Dermis blood vessel endothelial cell (primary cell): ENCODE data around the gene TRAF7. TPM values are rescaled to one million over a fixed set of nuclear protein-coding genes. Genes with fewer than 3 reads are reported as not detected.

ENCODE experiments used
- DNase-seq: peaks from one replicate; pipeline ENCODE4 v3.0.0; 2010
- total RNA-seq: library from RNA; depleted of rRNA; stranded (reverse); fragments of >200 nt; gene quantifications from 2 replicates; pipeline ENCODE4 v1.2.3, GENCODE V29; 2014

TRAF7 gene
- total RNA-seq, 1 donor from 2014 or later = 110 TPM

DNA sequence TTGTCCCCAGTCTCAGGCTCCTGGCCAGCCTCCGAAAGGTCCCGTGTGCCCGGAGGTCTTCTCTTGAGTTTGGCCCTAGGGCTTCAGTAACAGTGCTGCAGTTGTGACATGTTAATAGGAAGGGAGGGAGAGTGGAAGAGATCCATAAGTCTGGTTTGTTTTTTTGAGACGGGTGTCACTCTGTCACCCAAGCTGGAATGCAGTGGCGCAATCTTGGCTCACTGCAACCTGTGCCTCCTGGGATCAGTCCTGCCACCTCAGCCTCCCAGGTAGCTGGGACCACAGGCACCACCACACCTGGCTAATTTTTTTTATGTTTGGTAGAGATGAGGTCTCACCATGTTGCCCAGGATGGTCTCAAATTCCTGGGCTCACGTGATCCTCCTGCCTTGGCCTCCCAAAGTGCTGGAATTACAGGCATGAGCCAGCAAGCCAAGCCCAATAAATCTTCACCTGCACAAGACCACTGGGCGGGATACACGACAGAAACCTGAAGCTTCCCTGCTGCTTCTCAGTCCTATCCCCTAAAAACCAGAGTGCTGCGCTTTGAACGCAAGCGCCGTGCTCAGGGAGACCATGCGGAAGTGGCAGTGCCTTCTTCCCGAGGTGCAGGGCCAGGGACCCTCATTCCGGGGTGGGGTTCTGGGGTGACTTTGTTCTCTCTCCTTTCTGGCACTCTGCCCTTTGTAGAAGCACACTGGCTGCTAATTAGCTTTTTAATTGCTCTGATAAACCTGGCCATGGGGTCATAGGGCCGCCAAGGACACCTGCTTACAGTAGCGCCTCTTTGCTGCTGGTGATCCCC lies 10.9 kb downstream of the TRAF7 start:
- DNase-seq = no peak

GRCh38 chr16:2167068-2167638 lies 11.6 kb downstream of the TRAF7 start:
- DNase-seq = no peak

DNA sequence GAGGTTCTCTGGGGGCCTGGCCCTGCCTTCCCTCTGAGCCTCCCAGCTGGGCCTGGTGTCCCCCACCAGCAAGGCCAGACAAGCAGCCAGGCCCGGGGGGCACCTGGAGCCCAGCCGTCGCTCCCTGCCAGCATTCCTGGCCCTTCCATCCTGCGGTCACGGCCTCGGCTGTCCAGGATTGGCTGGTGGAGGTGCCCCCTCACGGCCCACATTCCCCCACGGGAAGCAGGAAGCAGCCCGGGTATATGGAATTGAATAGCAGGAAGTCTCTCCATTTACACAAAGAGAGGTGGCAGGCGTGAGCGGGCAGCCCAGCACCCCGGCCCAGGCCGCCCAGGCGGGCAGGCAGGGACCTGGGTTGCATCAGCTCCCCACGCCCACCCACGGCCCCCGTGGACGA lies 14.5 kb downstream of the TRAF7 start:
- peak; percentile 96 for DNase-seq

- DNase-seq = peak; percentile 64
These were observed 15.2 kb downstream of the TRAF7 start for GRCh38 chr16:2170587-2171435.

DNA sequence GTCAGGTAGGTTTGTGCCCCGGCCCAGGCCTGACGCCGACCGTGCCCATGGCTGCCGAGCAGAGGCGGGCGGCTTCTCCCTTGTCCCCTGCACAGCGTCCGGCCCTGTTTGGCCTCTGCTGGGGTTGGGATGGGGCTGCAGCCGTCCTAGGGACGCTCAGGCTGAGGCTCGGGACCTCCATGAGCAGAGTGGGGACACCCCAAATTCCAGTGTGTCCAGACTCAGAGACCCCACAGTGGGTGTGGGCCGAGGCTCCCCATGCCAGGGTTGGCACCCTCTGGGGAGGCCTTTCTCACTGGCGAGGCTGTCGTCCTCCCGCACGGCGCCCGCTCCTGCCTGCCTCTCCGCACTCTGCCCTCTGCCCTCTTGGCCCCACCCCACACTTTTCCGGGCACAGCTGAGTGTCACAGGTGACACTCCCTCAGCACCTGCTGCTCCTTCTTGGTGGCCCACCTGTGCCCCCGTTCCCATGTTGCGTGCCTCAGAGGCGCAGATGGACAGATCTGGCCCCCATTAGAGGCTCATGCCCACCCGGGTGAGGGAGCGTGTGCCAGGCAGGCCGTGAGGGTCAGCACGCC lies 16.1 kb downstream of the TRAF7 start:
- no peak for DNase-seq

DNA sequence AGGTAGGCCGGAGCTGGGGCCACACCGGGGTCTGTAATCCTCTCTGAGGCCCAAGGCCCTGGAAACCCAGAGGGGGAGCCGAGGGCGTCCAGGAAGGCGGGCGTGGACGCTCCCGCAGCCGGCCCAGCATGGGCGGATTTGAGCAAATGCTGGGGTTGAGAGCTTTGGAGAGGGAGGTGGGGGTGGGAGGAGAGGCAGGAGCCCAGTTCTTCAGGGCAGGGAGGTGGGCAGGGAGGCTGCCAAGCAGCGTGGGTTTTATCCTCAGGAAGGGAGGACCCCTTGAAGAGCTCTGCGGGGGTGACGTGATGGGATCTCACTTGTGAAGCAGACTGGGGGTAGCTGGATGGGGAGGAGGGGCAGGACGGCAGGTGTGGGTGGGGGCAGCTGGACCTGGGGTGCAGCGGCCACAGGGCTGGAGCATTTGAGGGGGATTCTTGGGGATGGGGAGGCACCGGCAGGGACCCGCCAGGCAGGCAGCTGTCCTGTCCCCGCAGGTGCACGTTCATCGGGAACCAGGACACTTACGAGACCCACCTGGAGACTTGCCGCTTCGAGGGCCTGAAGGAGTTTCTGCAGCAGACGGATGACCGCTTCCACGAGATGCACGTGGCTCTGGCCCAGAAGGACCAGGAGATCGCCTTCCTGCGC lies 17.2 kb downstream of the TRAF7 start:
- no peak for DNase-seq

DNA sequence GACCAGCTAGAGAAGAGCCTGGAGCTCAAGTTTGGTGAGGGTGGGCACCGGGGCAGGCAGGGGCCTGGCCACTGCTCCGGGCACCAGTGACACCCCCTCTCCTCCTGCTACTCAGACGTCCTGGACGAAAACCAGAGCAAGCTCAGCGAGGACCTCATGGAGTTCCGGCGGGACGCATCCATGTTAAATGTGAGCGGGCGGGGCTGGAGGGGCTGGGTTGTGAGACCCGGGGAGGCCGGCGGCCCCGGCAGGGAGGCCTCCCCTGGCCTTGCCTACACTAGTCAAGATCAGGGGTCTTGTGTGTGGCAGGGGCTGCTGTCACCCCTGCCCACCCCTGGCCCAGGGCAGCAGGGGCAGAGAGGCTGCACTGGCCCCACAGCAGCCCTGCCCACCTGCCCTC lies 17.8 kb downstream of the TRAF7 start:
- DNase-seq = no peak

GRCh38 chr16:2173916-2174315 lies 18.3 kb downstream of the TRAF7 start:
- DNase-seq = no peak

GRCh38 chr16:2174396-2175131 lies 19.0 kb downstream of the TRAF7 start:
- no peak for DNase-seq

DNA sequence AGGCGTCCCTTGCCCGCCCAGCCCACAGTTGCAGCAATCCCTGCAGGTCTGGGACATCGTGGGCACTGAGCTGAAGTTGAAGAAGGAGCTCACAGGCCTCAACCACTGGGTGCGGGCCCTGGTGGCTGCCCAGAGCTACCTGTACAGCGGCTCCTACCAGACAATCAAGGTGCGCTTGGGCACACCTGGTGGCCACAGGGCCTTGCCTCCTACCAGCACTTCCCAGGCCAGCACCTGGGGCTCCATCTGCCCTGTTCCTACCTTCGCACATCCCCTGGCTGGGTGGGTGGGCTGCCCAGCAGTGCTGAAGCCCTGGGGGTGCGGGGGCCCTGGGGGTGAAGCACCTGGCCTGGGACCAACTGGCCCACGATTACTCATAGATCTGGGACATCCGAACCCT lies 19.9 kb downstream of the TRAF7 start:
- no peak for DNase-seq

- DNase-seq = no peak
These were observed 20.5 kb downstream of the TRAF7 start for GRCh38 chr16:2176047-2176446.

DNA sequence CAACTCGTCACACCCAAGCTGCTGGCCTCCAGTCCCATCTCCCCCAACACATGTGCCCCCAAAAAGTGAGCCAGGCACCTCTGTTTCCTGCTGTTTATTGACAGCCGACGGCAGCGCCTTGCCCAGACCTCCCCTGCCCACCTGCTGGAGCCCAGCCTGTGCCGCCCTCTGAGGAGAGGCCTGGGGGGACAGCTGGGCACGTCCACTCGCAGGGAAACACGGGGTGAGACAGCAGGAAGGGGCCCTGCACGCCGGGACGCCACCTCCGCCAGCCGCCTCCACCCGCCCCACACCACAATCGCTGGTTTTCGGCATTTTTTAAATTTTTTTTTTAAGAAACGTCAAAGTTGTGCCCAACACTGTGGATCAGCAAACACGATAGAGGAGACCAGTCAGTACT lies 21.5 kb downstream of the TRAF7 start:
- no peak for DNase-seq

- no peak for DNase-seq
These were observed 22.0 kb downstream of the TRAF7 start for GRCh38 chr16:2177561-2177960.

- peak; percentile 74 for DNase-seq
These were observed 22.9 kb downstream of the TRAF7 start for GRCh38 chr16:2178321-2179106.

DNA sequence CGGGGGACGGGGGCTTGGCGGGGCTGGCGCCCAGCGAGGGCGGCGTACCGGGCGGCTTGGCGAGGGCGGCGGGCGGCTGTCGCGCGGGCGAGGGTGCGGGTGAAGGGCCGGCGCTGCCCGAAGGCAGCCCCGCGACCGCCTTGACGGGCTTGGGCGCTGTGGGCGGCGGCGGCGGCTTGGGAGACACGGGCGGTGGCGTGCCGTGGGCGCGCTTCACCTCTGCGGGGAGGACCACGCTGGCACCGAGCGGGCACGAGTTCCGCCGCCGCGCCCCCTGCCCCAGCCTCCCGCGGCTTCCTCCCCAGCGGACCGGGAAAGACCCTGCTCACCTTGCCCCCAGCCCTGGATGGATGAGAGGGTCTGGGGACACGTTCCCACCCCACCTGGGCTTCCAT lies 23.5 kb downstream of the TRAF7 start:
- no peak for DNase-seq

- no peak for DNase-seq
These were observed 24.0 kb downstream of the TRAF7 start for GRCh38 chr16:2179576-2179975.

- DNase-seq = no peak
These were observed 24.9 kb downstream of the TRAF7 start for GRCh38 chr16:2180461-2180860.

- DNase-seq = no peak
These were observed 25.7 kb downstream of the TRAF7 start for GRCh38 chr16:2180962-2181923.

DNA sequence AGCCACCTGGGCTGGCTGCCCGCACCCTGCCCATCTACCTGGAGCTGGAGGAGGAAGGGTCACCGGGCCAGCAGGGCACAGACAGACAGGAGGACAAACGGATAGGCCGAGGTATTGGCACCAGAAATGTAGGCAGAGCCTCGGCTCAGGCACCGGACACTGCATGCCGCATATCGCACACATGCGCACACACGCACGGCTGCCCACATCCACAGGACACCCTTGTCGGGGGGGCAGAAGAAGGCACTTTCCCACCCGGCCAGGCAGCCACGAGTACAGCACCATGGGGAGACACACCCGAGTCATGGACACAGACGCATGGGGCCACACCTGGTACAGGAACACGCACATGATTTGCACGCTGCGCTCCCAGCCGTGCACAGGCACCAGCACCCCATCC lies 26.4 kb downstream of the TRAF7 start:
- no peak for DNase-seq

GRCh38 chr16:2183671-2184070 lies 28.1 kb downstream of the TRAF7 start:
- DNase-seq = no peak
